Thoracic aorta (tissue), 2 donors: ENCODE data around the gene CASQ1. TPM values are rescaled to one million over a fixed set of nuclear protein-coding genes. Genes with fewer than 3 reads are reported as not detected.

Experiments
- ATAC-seq: fragments of 150-250 bp; one replicate; pipeline ENCODE4 v1.8.0; 2017; ENCODE audit warnings: low read depth; ENCODE audit not compliant: insufficient number of reproducible peaks, low FRiP score
- DNase-seq: peaks from one replicate; pipeline ENCODE4 v3.0.0-alpha.2; 2020; ENCODE audit warnings: low spot score
- H3K27ac ChIP-seq, 2 donors: fragments of 200-600 bp; sonication (generic); 1 replicate in 1 of 2; 2 replicates in 1 of 2; pipeline ENCODE4 v1.5.1; 2016; ENCODE audit warnings: mild to moderate bottlenecking in 2 of 2, moderate library complexity in 2 of 2
- H3K27me3 ChIP-seq: fragments of 200-600 bp; sonication (generic); replicated peaks from 2 replicates; pipeline ENCODE4 v1.6.0; 2016; ENCODE audit warnings: mild to moderate bottlenecking; ENCODE audit not compliant: insufficient read depth
- H3K36me3 ChIP-seq: fragments of 200-600 bp; sonication (generic); one replicate; pipeline ENCODE4 v1.5.1; 2016
- H3K4me1 ChIP-seq, 2 donors: fragments of 200-600 bp; sonication (generic); 1 replicate in 1 of 2; 2 replicates in 1 of 2; pipeline versions ENCODE4 v1.5.1 to v1.6.0; 2016; ENCODE audit warnings: low read depth in 2 of 2, mild to moderate bottlenecking in 1 of 2; ENCODE audit not compliant: control insufficient read depth in 1 of 2
- H3K4me3 ChIP-seq: fragments of 200-600 bp; sonication (generic); 2 replicates; pipeline ENCODE4 v1.5.1; 2016; ENCODE audit warnings: mild to moderate bottlenecking
- H3K9me3 ChIP-seq: fragments of 200-600 bp; sonication (generic); 2 replicates; pipeline ENCODE4 v1.5.1; 2016
- total RNA-seq, 2 donors: library from RNA; depleted of rRNA; stranded (reverse); fragments of >200 nt; gene quantifications; one replicate each; pipeline versions ENCODE4 v1.1.0 to v1.2.3, GENCODE V29; 2016
- TF ChIP-seq, protein P1 (sequence below): fragments of 200-600 bp; sonication (generic); IDR thresholded peaks from one replicate; pipeline ENCODE4 v1.5.1; 2019; ENCODE audit warnings: antibody characterized with exemption

The CASQ1 gene
- total RNA-seq, 2 donors from 2014 or later = 6.0 to 10.7 TPM

- TF ChIP-seq, protein P1, sequence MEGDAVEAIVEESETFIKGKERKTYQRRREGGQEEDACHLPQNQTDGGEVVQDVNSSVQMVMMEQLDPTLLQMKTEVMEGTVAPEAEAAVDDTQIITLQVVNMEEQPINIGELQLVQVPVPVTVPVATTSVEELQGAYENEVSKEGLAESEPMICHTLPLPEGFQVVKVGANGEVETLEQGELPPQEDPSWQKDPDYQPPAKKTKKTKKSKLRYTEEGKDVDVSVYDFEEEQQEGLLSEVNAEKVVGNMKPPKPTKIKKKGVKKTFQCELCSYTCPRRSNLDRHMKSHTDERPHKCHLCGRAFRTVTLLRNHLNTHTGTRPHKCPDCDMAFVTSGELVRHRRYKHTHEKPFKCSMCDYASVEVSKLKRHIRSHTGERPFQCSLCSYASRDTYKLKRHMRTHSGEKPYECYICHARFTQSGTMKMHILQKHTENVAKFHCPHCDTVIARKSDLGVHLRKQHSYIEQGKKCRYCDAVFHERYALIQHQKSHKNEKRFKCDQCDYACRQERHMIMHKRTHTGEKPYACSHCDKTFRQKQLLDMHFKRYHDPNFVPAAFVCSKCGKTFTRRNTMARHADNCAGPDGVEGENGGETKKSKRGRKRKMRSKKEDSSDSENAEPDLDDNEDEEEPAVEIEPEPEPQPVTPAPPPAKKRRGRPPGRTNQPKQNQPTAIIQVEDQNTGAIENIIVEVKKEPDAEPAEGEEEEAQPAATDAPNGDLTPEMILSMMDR = no peak
- DNase-seq = no peak
- H3K4me3 ChIP-seq = no peak overlapping the region
- peaks cover 8 to 13% of the 10 kb centered on the region in 2 donors for H3K4me1 ChIP-seq
- H3K36me3 ChIP-seq = peaks cover 44% of the 10 kb centered on the region
- ATAC-seq = no peak
- no peaks in the 10 kb centered on the region for H3K27me3 ChIP-seq
- no peaks in the 10 kb centered on the region for H3K9me3 ChIP-seq
- H3K27ac ChIP-seq = no peak overlapping the region
These were observed 49.4 kb downstream of the CASQ1 start for GRCh38 chr1:160239582-160240299.

GRCh38 chr1:160243767-160244166 lies 53.4 kb downstream of the CASQ1 start:
- Histone ChIP-seq H3K4me3 (no peak overlapping the region), H3K27ac (peak overlapping the region in 1 of 2 donors; percentile 72), H3K27me3 (no peaks in the 10 kb centered on the region), H3K36me3 (peaks cover 15% of the 10 kb centered on the region), H3K4me1 (peaks cover 15 to 34% of the 10 kb centered on the region in 2 donors), H3K9me3 (no peaks in the 10 kb centered on the region)
- ATAC-seq = no peak
- TF ChIP-seq, protein P1 = no peak
- no peak for DNase-seq

- H3K4me3 ChIP-seq = no peak overlapping the region
- H3K27ac ChIP-seq = peak overlapping the region; percentile 69 to 72
- peaks cover 11% of the 10 kb centered on the region for H3K36me3 ChIP-seq
- TF ChIP-seq, protein P1 = no peak
- DNase-seq = no peak
- peaks cover 15 to 37% of the 10 kb centered on the region in 2 donors for H3K4me1 ChIP-seq
- H3K9me3 ChIP-seq = no peaks in the 10 kb centered on the region
- H3K27me3 ChIP-seq = no peaks in the 10 kb centered on the region
- no peak for ATAC-seq
These were observed 53.8 kb downstream of the CASQ1 start for GRCh38 chr1:160244209-160244608.

DNA sequence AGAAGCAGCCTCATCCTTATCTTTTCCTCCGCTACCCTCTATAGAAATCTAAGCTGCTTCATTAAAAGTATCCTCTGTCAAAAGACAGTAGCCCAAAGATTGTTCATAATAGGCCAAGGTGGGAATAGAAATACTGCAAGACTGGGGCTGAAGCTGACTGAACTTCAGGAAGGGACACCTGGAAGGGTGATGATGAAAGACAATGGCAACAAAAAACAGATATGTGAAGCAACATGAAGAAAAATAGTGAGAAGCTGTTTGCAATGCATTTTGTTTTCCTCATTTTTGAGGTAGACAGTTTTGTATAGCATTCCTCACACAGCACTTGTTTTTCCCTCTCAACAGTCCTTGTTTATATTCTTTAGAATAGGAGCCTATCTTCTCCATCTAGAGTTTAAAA lies 55.1 kb downstream of the CASQ1 start:
- H3K27ac ChIP-seq = peak overlapping the region; percentile 69 to 72
- no peak overlapping the region for H3K4me3 ChIP-seq
- no peaks in the 10 kb centered on the region for H3K36me3 ChIP-seq
- TF ChIP-seq, protein P1 = no peak
- DNase-seq (no peak), ATAC-seq (no peak)
- peaks cover 21 to 48% of the 10 kb centered on the region in 2 donors for H3K4me1 ChIP-seq
- no peaks in the 10 kb centered on the region for H3K27me3 ChIP-seq
- H3K9me3 ChIP-seq = no peaks in the 10 kb centered on the region

DNA sequence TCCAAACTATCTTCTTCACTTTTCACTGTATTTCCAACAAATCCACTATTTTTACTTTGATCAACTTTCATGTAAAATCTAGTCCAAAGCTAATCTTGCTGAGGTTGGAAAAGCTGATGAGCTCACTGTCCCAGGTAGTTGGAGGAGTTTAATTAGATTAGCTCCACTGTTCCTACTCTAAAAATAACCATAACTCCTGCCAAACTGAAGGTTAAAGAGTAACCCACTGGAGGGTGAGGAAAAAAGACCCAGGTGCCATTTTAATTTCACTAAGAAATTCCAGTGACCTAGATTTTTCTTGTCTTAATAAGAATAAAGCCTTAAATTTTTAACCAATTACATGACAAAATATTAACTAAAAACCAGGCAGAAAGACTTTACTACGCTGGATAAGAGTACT lies 56.7 kb downstream of the CASQ1 start:
- no peaks in the 10 kb centered on the region for H3K9me3 ChIP-seq
- no peak overlapping the region for H3K4me3 ChIP-seq
- TF ChIP-seq, protein P1 = no peak
- H3K4me1 ChIP-seq = peaks cover 21 to 62% of the 10 kb centered on the region in 2 donors
- H3K27ac ChIP-seq = no peak overlapping the region
- no peaks in the 10 kb centered on the region for H3K27me3 ChIP-seq
- DNase-seq (no peak), ATAC-seq (no peak)
- no peaks in the 10 kb centered on the region for H3K36me3 ChIP-seq
